PC-3 (cell line): ENCODE measurements around the gene ADAMTS17.

Source experiments
- CTCF ChIP-seq: fragments of 300-600 bp; sonication (generic); conservative IDR thresholded peaks from 2 replicates; pipeline ENCODE4 v1.5.1; 2017; ENCODE audit warnings: antibody characterized with exemption, low read depth, mild to moderate bottlenecking, low read length
- EZH2 ChIP-seq: fragments of 300-600 bp; sonication (generic); IDR thresholded peaks from one replicate; pipeline ENCODE4 v1.6.1; 2017; ENCODE audit warnings: antibody characterized with exemption, mild to moderate bottlenecking, low read length; ENCODE audit not compliant: unreplicated experiment
- EZH2phosphoT487 ChIP-seq: fragments of 300-600 bp; sonication (generic); IDR thresholded peaks from 2 replicates; pipeline ENCODE4 v1.6.1; 2018; ENCODE audit warnings: mild to moderate bottlenecking, antibody characterized with exemption, low read length, borderline replicate concordance

DNA sequence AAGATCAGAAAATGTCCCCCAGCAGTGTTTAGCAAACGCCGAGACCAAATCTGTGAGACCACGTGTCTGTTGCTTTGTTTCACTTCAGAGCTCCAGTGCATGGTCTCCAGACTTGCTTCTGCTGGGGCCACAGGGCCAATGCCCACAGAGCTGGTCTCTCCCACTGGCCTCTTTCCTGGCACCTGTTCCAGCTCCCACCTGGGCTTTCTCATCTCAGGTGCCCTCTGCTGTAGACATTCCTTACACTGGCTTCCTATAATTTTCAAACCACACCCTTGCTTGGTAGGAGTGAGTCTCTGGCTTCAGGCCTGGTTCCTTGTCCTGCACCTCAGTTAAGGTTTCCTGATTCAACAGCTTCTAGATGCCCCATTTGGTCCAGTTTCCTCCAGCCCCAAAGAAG, 243.1 kb downstream of the ADAMTS17 start:
- TF ChIP-seq CTCF (no peak), EZH2phosphoT487 (no peak), EZH2 (no peak)
